Testis (tissue), 2 donors: ENCODE results near the gene C6orf52.

Source experiments
- POLR2A ChIP-seq: fragments of 450-650 bp; IDR thresholded peaks from one replicate; pipeline ENCODE4 v1.6.1; 2017; ENCODE audit warnings: antibody characterized with exemption, mild to moderate bottlenecking, moderate library complexity
- TF ChIP-seq, protein P1 (sequence below), 3 experiments: fragments of 450-650 bp in 2 of 3; fragments of 200-600 bp in 1 of 3; sonication (generic) in 1 of 3; IDR thresholded peaks; one replicate each; pipeline ENCODE4 v1.5.1; 2016 to 2019; ENCODE audit warnings: antibody characterized with exemption in 3 of 3, mild to moderate bottlenecking in 2 of 3, moderate library complexity in 1 of 3

DNA sequence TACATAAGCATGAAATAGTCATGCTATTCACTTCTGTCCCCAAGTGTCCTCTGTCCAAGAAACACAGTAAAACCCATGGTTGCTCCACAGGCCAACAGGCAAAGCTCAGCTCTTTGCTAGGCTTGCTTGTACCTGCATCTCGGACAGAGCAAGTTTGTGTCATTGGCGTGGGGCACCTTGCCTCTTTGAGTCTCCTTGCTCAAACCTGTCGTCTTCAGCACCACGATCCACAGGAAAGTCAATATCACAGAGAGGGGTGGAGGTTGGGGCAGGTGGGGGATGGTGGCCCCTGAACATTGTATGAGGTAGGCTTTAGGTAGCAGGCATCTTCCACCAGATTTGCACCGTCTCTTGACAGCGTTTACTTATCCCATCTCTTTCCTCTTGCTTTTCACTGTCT, 49.1 kb upstream of the C6orf52 start:
- TF ChIP-seq POLR2A = no peak
- TF ChIP-seq, protein P1, sequence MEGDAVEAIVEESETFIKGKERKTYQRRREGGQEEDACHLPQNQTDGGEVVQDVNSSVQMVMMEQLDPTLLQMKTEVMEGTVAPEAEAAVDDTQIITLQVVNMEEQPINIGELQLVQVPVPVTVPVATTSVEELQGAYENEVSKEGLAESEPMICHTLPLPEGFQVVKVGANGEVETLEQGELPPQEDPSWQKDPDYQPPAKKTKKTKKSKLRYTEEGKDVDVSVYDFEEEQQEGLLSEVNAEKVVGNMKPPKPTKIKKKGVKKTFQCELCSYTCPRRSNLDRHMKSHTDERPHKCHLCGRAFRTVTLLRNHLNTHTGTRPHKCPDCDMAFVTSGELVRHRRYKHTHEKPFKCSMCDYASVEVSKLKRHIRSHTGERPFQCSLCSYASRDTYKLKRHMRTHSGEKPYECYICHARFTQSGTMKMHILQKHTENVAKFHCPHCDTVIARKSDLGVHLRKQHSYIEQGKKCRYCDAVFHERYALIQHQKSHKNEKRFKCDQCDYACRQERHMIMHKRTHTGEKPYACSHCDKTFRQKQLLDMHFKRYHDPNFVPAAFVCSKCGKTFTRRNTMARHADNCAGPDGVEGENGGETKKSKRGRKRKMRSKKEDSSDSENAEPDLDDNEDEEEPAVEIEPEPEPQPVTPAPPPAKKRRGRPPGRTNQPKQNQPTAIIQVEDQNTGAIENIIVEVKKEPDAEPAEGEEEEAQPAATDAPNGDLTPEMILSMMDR (IDR thresholded peaks at IDR 0.05) = no peak
